IPS DF 19.7 (cell line): ENCODE measurements around the gene SH3BP2.

Experiments
- DNase-seq: peaks from one replicate; pipeline ENCODE4 v3.0.0-alpha.2; 2013; ENCODE audit warnings: low read depth, low spot score

Gene SH3BP2, protein sequence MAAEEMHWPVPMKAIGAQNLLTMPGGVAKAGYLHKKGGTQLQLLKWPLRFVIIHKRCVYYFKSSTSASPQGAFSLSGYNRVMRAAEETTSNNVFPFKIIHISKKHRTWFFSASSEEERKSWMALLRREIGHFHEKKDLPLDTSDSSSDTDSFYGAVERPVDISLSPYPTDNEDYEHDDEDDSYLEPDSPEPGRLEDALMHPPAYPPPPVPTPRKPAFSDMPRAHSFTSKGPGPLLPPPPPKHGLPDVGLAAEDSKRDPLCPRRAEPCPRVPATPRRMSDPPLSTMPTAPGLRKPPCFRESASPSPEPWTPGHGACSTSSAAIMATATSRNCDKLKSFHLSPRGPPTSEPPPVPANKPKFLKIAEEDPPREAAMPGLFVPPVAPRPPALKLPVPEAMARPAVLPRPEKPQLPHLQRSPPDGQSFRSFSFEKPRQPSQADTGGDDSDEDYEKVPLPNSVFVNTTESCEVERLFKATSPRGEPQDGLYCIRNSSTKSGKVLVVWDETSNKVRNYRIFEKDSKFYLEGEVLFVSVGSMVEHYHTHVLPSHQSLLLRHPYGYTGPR

DNA sequence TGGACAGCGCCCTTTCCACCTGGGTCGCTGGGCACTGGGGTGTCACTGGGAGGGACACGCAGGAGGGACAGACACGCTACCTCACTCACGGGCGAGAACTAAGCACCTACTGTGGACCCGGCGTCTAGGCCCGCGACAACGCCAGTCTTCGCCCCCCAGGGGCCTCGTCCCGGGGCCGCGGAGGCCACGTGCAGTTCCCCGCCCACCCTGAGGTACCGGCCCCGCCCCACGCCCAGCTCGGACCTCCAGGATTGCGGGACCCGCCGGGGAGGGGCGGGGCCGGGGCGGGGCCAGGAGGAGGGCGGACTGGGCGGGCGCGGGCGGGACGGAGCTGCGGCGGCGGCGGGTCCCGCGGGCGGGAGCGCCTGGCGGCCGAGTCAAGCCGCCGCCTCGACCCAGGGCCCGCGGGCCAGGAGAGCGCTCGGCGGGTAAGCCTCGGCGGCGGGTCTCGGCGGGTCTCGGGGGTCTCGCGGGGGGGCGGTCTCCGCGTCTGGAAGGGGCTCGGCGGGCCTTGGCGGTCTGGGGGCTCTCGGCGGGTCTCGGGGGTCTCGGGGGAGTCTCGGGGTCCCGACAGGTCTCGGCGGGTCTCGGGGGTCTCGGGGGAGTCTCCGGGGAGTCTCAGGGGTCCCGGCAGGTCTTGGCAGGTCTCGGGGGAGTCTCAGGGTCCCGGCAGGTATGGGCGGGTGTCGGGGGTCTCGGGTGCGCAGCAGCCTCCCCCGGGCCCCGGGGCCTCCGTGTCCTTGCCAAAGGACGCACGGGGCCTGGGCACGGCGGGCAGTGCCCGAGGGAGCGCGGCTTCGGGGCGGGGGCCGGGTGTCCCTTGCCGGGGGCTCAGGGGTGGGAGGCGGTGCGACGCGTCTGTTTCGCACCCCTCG is at the start of gene SH3BP2:
TSS of gene SH3BP2 (plus strand) at position 375 of the 875 bp plus-strand sequence. CDS start 27,533 bp downstream, outside the sequence.
- DNase-seq, result no peak

DNA sequence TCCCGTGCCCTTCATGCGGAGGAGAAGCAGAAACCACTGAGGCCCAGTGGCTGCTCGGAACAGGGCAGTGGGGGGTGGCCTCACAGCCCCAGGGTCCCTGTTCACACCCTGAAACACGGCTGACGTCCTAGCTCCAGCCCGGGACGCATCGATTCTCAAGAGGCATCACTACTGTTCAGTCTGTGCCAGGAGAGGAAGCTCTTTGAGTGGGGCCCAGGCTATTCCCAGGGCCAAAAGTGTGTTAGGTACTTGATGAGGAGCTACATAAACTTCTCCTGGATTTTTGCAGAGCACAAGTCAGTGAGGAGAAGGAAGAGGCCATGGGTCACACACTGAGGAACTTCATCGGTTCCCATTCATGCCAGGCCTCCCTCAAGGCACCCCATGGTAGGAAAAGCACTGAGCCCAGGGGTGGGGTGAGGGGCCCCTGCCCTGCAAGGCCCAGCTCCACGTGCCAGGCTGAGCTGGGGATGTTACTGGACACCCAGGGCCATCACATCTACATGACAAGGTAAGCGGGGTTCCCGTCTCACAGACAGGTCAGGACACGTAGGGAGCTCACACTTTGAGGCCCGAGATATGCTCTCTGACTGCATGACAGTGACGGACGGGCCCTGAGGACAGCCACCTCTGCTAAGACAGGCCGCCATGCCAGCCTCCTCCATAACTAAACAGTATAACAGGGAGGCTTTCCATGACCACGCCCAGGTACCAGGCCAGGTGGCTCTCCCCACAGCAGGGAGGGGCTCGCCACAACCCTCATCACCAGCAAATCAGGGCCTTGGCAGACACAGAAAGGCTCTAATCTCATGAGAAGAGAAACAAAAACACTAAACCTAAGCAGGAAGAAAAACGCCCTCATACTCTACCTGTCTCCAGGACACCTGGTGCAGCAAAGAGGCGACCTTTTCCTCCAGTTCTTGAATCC is 49.1 kb upstream of the SH3BP2 start:
- no peak for DNase-seq

DNA sequence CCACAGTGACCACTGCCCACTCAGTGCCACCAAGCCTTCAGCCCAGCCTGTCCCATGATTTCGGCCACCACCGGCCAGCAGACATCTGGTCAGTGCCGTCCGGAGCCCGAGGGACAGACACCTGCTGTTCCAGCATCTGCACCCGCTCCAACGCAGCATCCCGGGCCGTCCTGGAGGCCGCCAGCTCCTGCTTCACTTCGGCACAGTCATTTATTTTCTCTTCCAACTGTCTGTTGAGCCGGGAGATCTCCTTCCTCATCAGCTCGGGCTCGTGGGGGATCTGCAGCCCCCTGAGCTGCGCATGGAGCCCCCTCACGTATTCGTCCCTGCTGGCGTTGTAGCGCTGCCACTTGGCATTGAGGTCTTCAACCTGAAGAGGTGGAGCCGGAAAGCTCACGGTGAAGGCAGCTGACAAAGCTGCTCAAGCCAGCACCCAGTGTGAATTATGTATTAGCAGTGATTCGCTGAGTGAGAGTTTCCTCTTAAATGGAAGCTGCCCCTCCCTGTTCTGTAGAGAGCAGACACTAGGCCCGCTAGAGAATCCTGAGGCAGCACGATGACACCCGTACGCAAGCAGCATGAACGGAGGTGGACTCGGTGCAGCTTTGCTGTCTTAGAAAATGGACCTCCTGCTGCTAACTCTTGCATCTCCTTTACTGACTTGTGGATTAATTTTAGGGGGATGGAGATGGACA is 48.2 kb upstream of the SH3BP2 start:
- no peak for DNase-seq

DNA sequence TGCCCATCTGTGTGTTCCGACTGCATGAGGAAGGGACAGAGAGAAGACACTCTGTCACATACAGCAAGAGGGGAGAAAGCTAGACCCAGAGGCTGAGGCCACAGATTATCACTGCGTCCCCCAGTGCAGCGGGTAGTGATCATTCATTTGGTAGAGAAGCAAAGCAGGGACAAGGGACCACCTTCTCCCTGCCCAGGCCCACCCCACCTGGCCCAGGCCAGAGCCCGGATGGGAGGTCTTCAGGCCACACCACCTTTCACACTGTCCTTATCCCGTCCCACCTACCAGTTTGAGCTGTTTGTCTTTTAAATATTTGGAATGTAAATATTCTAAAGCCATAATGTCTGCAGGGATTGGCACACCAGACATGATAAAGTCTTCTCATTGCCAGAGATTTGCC is 47.4 kb upstream of the SH3BP2 start:
- DNase-seq, result no peak

DNA sequence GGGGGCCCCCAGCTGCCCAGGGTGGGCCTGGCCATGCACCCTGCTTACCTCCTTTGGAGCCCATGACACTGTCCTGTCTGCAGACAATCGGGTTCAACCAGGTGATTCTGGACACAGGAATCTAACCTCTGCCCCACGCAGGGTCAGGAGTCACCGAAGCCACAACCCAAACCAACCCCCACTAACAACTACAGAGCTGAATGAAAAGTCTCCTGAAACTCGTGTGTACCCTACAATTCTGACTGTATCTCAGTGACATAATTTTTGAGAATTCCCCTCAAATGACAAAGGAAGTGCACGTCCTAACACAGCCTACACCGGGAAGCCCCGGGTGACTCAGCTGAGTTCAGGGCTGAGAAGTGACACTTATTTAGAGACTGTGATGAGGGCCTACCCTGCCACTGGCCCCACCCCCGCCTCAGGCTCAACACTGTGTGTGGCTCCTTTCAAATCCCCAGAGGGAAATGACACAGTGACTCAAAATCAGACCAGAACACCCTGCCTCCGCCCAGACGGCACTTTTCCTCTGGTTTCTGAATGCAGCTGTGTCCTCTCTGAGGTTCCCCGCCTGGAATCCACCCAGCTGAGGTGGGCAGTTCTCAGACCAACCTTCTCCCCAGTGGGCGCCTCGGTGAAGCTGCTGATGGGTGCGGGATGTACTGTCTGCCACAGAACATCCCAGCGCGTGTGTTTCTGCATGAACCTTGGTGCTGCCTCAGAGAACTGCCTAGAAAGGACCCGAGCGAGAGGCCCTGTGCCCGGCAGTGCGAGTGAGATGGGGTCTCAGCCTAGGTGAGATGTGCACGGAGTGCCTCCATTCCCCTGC is 46.7 kb upstream of the SH3BP2 start:
- no peak for DNase-seq

DNA sequence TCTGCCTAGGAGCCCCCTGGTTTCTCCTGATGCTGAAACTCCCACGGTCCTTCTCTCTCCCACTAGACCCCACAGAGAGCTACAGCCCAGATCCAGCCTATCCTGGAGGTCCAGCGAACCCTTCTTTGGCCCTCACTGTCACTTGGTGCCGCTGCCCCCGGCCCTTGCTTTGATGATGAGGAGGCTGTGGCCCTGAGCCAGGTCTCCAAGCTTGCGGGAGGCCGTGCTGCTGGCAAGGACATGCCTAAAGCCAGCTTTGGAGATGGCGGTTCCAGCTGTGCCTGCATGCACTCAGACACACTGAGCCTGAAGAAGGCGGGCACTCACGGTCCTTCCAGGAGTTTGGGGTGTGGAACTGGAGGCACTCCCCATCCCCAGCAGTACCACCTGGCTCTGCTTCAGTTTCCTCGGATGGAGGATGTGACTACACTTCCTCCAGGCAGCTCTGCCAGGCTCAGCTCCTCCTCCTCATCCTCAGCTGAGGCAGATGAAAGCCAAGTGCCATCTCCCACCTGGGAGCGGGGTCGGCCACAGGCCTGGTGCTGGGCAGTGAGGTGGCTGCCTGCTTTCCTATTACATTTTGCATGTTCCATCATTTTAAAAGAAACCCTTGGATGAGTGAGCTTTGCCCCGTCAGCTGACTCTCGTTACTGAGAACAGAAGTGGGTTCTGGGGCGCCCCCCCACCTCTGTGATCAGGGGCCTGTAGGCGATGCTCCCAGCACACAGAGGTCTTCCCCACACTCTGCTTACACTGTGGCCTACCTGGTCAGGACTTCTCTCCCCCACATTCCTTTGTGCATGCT is 45.8 kb upstream of the SH3BP2 start:
- DNase-seq, result no peak

DNA sequence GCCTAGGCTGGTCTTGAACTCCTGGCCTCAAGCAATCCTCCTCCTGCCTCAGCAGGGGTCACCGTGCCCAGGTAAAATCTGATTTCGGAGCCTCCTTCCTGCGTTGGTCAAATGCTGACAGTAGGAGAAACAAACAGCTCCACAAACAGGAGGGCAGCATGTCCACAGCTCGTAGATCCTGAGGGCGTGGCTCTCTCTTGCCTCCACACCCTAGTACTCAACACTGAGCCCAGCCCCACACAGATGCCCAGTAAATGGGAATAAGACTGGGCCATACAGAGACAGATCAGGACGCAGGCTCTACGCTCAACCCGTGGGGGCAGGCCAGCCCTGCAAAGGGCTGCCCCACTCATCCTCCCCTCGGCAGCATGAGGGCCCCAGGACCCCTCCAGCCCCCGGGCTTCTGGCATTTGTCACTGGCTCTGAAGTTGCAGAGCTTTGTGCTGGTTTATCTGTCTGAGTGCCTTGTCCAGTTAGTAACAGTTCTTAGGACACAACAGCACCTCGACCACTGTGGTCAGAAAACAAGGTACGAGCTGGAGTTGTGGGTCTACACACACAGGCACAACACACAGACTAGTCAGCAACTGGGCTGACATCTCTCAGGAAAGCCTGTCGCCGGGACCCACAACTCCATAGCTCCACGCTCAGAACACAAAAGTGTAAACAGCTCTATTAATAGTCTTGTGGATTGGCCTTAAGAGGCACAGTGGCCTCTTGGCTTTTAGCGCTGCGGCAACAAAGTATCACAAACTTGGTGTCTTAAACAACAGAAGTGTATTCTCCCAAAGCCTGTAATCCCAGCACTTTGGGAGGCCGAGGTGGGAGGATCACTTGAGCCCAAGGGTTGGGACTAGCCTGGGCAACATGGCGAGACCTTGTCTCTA is 41.9 kb upstream of the SH3BP2 start:
- no peak for DNase-seq

DNA sequence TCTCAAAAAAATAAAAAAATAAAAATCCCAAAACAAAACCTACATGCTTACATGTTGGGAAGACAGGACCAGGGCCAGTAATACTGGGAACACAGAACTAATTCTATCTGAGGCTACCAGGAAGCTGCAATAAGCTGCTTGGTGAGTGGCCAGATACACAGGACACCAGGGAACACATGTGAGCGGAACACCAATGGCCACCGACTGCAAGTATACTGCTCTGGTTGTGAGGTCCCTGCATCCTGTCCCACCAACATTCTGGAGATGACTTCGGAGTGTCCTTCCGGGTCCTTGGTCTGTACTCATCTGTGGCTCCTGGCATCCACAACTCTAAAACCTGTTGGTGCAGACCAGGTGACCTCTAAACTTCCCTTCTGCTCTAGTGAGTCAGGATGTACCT is 39.4 kb upstream of the SH3BP2 start:
- no peak for DNase-seq

DNA sequence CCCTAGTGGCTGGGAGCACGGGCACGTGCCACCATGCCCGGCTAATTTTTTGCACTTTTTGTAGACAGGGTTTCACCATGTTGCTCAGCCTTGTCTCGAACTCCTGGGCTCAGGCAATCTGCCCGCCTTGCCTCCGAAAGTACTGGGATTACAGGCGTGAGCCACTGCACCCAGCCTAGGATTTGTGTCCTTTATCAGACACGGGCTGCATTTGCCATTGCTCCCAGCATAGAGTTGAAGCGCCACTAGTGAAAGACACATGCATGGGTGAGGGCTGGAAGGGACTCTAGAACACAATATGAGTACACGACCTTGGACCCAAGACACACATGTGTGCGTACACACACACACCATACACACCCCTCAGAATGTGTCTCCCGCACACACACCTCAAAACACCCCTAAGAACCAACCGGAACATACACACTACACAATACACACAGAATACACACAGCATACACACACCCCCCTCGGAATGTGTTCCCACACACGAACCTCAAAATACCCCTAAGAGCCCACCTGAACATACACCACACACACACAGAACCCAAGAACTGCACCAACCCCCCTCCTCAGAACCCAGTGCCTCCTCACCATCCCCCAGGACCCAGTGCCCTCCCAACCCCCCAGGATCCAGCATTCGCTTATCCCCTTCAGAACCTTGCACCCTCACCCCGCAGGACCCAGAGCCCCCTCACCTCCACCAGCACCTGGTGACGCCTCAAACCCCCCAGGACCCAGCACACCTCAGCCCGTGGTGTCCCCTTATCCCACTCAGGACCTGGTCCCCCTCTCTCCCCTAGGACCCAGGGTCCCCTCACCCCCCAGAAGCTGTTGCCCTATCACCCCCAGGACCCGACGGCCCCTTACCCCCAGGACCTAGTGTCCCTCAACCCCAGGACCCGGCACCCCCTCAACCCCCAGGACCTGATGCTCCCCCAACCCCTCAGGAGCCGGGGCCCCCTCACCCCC is 37.8 kb upstream of the SH3BP2 start:
- DNase-seq, result no peak

DNA sequence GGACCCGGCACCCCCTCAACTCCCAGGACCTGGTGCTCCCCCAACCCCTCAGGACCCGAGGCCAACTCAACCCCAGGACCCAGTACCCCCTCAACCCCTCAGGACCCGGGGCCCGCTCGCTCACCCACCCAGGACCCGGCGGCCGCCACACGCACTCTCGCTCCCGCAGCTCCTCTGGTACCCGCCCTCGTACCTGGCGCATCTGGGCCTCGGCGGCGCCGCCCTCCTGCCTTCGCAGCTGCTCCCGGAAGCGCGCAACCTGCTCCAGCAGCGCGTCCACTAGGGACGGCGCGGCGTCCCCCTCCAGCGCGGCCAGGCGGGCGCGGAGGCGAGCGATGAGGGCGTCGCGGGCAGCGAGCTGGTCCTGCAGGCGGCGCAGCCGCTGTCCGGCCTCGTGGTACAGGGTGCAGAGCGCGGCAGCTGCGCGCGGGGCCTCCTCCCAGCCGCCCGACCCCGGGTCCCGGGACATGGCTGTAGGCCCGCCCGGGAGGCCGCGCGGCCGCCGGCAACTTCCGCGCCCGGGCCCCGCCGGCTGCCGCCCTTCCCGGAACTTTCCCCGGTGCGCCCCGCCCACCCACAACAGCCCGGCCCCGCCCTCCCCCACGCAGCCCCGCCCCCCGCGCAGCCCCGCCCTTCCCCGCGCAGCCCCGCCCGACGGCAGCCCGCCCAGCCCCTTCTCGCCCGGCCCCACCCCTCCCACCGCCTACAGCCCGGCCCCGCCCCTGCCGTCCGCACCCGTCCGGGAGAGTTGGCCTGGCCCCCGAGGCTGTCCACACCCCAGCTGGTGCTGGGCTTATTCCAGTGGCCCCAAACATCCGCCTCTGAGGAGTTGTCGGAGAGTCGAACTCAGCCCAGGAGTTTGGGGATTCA is 36.8 kb upstream of the SH3BP2 start, which contains the start of gene TNIP2:
TSS of gene TNIP2 (minus strand) at position 516 of the 870 bp plus-strand sequence. CDS start at position 469, 47 bp downstream.
- no peak for DNase-seq

DNA sequence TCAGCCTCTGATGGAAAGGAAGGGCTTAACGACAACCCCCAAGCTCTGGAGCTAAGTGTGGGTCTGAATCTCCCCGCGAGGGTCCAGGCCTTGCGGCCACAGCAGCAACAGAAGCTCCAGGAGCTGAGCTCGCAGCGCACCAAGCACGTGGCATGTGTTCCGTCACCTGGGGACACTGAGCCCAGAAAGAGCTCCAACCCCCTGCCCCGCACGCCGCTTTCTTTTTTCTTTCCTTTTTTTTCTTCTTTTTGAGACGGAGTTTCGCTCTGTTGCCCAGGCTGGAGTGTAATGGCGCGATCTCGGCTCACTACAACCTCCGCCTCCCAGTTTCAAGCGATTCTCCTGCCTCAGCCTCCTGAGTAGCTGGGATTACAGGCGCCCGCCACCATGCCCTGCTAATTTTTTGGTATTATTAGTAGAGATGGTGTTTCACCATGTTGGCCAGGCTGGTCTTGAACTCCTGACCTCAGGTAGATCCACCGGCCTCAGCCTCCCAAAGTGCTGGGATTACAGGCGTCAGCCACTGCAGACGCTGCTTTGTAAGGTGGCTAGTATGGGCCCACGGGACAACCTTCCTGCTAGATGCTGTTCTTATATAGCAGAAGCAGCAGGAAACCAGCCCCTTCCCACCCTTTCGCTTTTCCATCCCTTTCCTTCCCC is 36.1 kb upstream of the SH3BP2 start:
- DNase-seq, result no peak

DNA sequence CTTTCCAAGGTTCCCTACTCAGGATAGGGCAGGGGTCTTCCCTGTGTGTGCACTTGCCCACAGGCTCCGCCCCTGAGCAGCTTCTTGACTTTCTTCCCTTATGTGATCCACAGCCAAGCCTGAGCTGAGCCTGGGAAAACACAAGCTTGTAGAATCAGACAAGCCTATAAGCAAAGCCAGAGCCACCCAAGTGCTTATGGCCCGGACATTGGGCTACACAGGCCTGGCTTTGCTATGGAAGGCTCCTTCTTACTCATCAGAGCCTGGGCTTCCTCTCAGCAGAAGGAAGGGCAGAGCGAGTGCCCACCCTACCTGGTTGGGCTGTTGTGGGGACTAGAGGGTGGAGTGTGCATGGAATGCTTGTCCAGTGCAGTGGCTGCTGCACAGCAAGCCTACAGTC is 35.5 kb upstream of the SH3BP2 start:
- no peak for DNase-seq

DNA sequence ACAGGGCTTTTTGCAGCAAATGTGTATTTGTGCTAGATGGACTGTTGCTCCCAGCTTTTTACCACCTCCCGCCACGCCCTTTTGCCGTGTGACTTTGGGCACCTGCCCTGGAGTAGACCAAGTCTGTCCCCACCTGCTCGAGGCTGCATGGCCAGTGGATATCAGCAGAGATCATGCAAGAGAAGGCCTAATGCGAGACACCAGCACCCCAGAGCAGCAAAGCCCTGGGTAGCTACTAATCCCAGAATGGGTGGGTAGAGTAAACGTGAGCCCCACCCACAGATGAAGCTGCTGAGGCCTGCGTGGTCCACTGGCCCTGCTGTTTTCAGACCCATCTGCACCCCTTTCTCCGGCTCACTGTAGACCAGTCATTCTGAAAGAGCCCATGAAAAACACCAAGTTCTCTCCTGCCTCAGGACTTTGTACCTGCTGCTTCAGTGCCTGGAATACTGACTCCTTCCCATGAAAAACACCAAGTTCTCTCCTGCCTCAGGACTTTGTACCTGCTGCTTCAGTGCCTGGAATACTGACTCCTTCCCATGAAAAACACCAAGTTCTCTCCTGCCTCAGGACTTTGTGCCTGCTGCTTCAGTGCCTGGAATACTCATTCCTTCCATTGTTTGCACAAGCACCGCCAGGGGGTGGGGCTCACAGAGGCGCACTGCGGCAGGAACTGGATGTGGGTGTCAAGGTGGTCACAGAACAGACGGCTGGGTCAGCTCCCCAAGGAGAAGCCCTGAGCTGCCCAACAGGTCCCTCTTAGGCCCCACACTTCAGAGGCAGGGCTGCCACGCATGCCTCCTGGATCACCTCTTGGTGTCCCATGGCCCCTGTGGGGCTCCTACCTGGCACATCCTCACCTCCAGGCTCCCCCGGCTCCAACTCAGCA is 31.6 kb upstream of the SH3BP2 start:
- DNase-seq, result no peak

DNA sequence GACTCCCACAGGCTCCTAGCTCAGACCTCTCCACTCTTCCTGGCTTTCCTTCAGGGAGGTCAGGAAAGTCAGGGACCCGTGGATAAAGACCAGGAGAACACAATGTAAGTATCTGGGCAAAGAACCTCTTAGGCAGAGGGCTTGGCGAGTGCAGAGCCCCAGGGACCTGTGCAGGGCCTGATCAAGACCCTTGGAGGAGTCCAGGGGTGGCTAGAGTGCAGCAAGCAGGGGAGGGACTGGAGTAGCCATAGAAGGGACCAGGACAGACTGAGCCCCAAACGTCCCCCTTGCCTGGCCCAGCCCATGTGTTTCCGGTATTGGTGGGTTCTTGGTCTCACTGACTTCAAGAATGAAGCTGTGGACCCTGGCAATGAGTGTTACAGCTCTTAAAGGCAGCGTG is 30.8 kb upstream of the SH3BP2 start:
- DNase-seq, result no peak
